ENCODE results near the gene RUBCNL.

- TF ChIP-seq POLR2AphosphoS5 (IDR thresholded peaks at IDR 0.05; ENCODE audit: low read depth, low read length) (no peak), SIN3A (IDR thresholded peaks at IDR 0.05; ENCODE audit: borderline replicate concordance, insufficient read depth, low read length) (no peak)
Observed at GRCh38 chr13:46310066-46310465, 77.0 kb downstream of the RUBCNL start.
